Sciatic nerve (tissue), 2 donors: Measurements from ENCODE around the gene GALNT14. TPM values are rescaled to one million over a fixed set of nuclear protein-coding genes. Genes with fewer than 3 reads are reported as not detected.
A peak's percentile ranks its signal among the peaks of the same experiment; 100 is the strongest.

ENCODE experiments used
- ATAC-seq: fragments of 200-7000 bp; cut with Tn5 transposase; one replicate; pipeline ENCODE4 v1.9.1; 2020; ENCODE audit warnings: mild to moderate bottlenecking, moderate library complexity
- DNase-seq: peaks from one replicate; pipeline ENCODE4 v3.0.0-alpha.2; 2020; ENCODE audit warnings: low spot score
- intact Hi-C: fragments of 100-400 bp; cut with DNase I; formaldehyde crosslinking; loops from one replicate; pipeline ENCODE4 v1.14.2; 2022
- total RNA-seq: library from RNA; stranded (reverse); fragmentation: NEBNext Ultra II Directional; extraction: Animal tissue kit (Norgen Biotek cat#: 25700); gene quantifications from one replicate; pipeline ENCODE4 v1.2.1, GENCODE V29; 2021
- donor health status: DM: no; HTN: no; CAD: no.
- donor health status: DM: no; HTN: no; CAD: no.

GALNT14 gene
- total RNA-seq, 1 donor from 2014 or later = 1.2 TPM

GRCh38 chr2:30966786-30967185 lies 171.5 kb downstream of the GALNT14 start:
- DNase-seq (no peak), ATAC-seq (no peak)
- intact Hi-C loops = no loop called here

DNA sequence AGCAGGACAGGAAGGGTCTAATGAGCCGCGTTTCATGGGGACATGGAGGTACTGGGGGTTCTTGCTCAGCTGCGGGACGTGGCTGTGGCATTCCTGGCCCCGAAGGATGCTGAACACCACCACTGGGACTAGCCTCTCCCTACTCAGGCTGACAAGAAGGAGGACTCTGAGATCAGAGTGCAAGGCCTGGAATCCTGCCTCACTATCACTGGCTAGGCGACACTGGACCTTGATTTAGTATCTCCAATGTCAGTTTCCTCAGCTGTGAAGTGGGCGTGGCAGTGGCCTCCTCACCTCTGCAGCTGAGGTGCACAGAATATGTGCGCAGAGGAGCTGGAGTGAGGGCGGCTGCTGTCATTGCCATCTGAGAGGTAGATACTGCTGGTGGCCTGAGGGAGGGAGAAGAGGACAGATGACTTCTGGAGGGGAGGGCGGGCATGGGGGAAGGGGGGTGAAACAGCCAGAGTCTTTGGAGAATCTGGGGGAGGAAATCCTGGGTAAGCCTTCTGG lies 173.2 kb downstream of the GALNT14 start:
- intact Hi-C loops = no loop called here
- ATAC-seq = no peak

DNA sequence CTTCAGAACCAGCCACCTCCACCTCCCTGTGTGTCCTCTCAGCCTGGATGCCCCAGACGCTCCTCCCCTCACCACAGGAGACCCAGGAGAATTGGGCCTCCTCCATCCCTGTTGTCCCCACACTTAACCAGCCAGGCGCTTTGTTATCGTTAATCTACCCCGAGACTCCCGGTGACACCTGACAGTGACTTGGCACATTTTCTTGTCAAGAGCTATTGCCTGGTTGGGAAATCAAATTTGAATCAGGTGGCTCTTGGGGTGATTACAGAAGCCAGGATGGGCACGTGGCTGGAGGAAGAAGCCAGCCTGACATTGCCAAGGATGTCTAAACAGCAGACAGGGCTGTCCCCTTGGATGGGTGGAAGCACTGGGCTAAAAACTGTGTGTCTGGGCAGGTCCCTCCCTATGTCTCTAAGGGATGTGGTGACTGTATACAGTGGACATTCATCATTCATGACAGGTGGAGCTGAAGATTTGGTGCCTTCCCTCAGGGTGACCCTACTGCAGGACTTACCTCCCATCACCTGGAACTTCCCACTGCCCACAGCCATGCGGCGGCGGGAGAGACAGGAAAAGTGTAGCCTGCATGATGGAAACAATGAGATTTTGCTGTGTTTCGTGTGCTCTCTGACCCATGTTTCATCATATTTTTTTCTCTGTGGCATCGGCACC lies 173.8 kb downstream of the GALNT14 start:
- intact Hi-C loops = no loop called here
- no peak for ATAC-seq

More for the DNA sequence above, 173.2 kb downstream of the GALNT14 start:
- DNase-seq = no peak

DNA sequence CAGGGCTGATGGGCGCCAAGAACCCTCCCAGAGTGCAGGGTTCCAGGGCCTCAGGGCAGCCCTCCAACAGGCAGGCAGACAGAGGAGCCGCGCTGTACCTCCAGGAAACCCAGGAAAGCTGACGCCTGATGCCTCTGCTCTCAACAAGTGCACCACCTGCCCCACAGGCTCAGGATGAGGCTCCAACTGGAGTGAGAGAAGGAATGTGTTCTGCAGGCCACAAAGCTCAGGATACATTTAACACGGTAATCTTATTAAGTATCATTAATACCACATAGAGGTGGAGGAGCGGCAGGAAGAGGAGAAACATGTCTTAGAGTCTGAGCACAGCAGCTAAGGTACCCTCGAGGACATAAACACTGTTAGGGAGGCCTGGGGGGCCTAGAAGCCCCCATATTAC lies 175.1 kb downstream of the GALNT14 start:
- intact Hi-C loops = no loop called here
- DNase-seq (no peak), ATAC-seq (no peak)

More for the DNA sequence above, 173.8 kb downstream of the GALNT14 start:
- DNase-seq = no peak

GRCh38 chr2:30960213-30960612 lies 178.0 kb downstream of the GALNT14 start:
- intact Hi-C loops = no loop called here
- no peak for ATAC-seq
- no peak for DNase-seq

DNA sequence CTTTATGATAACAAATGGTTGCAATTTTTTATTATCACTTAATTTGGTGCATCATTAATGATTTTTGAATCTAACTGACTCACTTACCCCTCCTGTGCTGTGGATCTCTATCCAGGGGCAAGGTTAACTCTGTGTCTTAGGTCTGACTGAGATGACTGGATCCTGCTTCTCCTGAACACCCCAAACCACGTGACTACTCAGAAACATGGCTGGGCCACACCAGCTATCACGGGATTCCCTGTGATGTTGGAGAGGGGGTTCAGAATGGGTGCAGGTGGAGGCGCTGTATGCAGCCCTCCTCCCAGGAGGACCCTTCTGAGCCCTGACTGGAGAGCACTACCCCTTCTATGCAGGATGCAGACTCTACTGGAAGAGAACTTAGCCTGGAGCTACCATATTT lies 178.6 kb downstream of the GALNT14 start:
- ATAC-seq (no peak), DNase-seq (no peak)
- intact Hi-C loops = no loop called here

DNA sequence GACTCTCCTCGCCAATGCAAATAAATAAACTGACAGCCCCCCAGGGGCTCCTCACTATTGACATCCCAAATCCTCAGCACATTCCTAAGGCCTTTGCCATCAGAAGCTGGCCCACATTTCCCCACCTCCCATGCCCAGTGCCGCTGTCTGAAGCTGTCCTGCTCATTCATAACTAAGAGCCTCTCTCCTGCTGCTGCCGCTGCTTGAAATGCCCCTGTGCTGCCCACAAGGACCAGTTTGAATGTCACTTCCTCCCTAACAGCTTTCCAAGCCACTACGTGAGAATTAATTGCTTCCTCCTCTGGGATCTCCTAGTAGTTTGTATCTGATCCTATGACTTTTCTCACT lies 179.3 kb downstream of the GALNT14 start:
- no peak for ATAC-seq
- intact Hi-C loops = no loop called here
- DNase-seq = no peak

- intact Hi-C loops = no loop called here
- ATAC-seq = no peak
- DNase-seq = no peak
Observed at GRCh38 chr2:30958193-30958917, 179.9 kb downstream of the GALNT14 start.

GRCh38 chr2:30957591-30957990 lies 180.6 kb downstream of the GALNT14 start:
- ATAC-seq = no peak
- no peak for DNase-seq
- intact Hi-C loops = no loop called here

DNA sequence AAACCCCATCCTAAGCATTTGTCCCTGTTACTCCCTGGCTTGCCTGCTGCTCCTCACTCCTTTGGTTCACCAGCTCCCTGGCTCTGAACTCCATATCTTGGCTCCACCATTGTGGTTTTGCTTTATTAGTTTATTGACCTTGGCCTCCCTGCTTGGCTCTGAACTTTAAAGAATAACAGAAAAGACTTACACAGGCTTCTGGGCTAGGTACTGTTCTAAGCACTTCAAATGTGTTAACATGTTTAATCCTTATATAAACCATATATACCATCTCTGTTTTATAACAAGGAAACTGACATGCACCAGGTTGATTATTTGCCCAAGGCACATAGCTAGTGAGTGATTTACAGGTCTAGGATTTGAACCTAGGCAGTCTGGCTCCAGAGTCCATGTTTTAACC lies 181.2 kb downstream of the GALNT14 start:
- DNase-seq (no peak), ATAC-seq (peak; percentile 75)
- intact Hi-C loops = no loop called here

- intact Hi-C loops = no loop called here
- ATAC-seq = no peak
- no peak for DNase-seq
Observed at GRCh38 chr2:30955516-30956132, 182.6 kb downstream of the GALNT14 start.

- DNase-seq (no peak), ATAC-seq (no peak)
- intact Hi-C loops = no loop called here
Observed at GRCh38 chr2:30950339-30950738, 187.9 kb downstream of the GALNT14 start.

GRCh38 chr2:30949435-30949834 lies 188.8 kb downstream of the GALNT14 start:
- intact Hi-C loops = no loop called here
- no peak for DNase-seq
- ATAC-seq = no peak

DNA sequence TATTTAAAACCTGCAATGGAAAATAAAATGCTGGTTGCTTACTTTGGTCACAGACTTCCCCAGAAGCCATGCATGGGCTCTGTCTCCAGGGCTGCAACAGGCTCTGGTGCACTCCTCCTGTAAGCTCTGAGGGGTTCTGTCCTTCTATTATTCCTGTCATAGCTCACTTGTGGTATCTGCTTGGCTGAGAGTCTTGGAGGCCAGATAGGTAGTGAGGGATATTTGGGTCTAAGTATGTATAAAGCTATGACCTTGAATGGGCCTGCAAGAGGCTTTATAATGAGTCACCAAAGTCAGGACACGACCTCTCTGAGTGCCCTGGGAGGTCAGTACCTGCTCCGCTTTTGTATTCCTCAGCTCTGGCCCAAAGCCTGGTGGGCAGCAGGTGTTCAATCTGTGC lies 189.4 kb downstream of the GALNT14 start:
- ATAC-seq = no peak
- DNase-seq = no peak
- intact Hi-C loops = no loop called here

GRCh38 chr2:30948130-30948529 lies 190.1 kb downstream of the GALNT14 start:
- peak; percentile 60 for ATAC-seq
- no peak for DNase-seq
- intact Hi-C loops = no loop called here

- DNase-seq (no peak), ATAC-seq (no peak)
- intact Hi-C loops = no loop called here
Observed at GRCh38 chr2:30947686-30948085, 190.6 kb downstream of the GALNT14 start.

DNA sequence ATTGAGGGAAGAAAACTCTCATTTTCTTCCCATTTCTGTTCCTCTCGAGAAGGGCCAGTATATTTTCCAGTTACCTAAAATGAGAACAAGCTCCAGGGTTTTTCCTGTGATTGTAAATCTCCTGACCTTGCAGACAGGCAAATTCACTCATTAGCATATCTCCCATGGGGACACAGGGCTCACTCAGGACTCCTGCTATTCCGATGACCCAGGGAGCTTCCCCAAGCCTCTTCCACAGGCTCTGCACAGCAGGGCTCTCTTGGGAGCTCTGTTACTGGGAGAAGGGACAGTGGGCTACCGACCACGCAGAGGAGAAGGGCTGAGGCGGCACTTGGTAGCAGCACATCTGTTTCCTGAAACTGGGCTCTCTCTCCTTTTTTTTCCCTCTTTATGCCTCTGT lies 195.8 kb downstream of the GALNT14 start:
- no peak for ATAC-seq
- DNase-seq = no peak
- intact Hi-C loops = no loop called here

- no peak for DNase-seq
- intact Hi-C loops = no loop called here
- no peak for ATAC-seq
Observed at GRCh38 chr2:30940839-30941238, 197.4 kb downstream of the GALNT14 start.

- intact Hi-C loops = no loop called here
- DNase-seq (no peak), ATAC-seq (no peak)
Observed at GRCh38 chr2:30939364-30939763, 198.9 kb downstream of the GALNT14 start.

DNA sequence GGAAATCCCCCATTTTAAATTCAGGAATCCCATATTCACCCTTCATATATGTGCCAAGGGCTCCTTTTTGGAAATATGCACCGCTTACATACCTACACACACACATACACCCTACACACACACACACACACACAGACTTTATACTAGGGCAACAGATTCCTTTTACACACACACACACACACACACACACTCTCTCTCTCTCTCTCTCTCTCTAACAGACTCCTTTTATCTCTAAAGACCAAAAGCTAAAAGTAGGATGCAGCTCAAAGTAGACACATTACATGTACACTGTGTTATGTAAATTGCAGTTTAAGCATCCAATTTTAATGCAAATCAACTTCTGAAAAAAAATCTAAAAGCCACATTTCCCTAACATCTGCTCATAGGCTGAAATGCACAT lies 200.0 kb downstream of the GALNT14 start:
- no peak for ATAC-seq
- no peak for DNase-seq
- intact Hi-C loops = no loop called here
